GM12878 (cell line): ENCODE results near the gene SPATS2L. TPM values are rescaled to one million over a fixed set of nuclear protein-coding genes. Genes with fewer than 3 reads are reported as not detected.

ENCODE experiments used
- ATAC-seq: fragments of 200-7000 bp; cut with Tn5 transposase; 3 replicates; pipeline ENCODE4 v1.9.1; 2020; ENCODE audit warnings: mild to moderate bottlenecking, moderate library complexity
- BruUV-seq: library from RNA; stranded (reverse); fragments of 400-500 nt; replicated peaks from 2 replicates; lab custom pipeline; 2021; lab: Mats Ljungman, UMichigan
- CTCF ChIA-PET: fragments of 300-600 bp; sonication (Branson Sonifier 250); formaldehyde crosslinking; extraction: SDS; loops from one replicate; lab custom pipeline; 2021; ENCODE audit warnings: inconsistent platforms; lab: Yijun Ruan, JAX
- POLR2A ChIA-PET: fragments of 350-600 bp; formaldehyde crosslinking; extraction: SDS; loops from one replicate; lab custom pipeline; 2021; ENCODE audit warnings: inconsistent platforms; lab: Charles Lee
- RAD21 ChIA-PET: fragments of 300-600 bp; sonication (Branson Sonifier 250); formaldehyde crosslinking; loops from one replicate; lab custom pipeline; 2023; ENCODE audit warnings: antibody characterized with exemption; ENCODE audit not compliant: unreplicated experiment; lab: Charles Lee
- SMC1A ChIA-PET: fragments of 300-600 bp; sonication (Branson Sonifier 250); formaldehyde crosslinking; loops from one replicate; lab custom pipeline; 2023; ENCODE audit not compliant: unreplicated experiment, uncharacterized antibody; lab: Charles Lee
- DNase-seq: peaks from one replicate; pipeline ENCODE4 v3.0.0-alpha.2; 2011; ENCODE audit warnings: low read depth, low spot score
- FAIRE-seq: peaks from 3 replicates; lab custom pipeline; 2011; peaks lifted over from hg19 to GRCh38; lab: Jason Lieb, UNC
- H2AFZ ChIP-seq: 2 replicates; pipeline ENCODE4 v1.6.0; 2011; ENCODE audit warnings: low read depth, low read length, control low read depth; ENCODE audit not compliant: control insufficient read depth
- H3K27ac ChIP-seq: 2 replicates; pipeline ENCODE4 v1.5.1; 2011; ENCODE audit warnings: control low read depth; ENCODE audit not compliant: control insufficient read depth, insufficient read depth
- H3K27me3 ChIP-seq, 2 experiments: replicated peaks in 1 of 2; 2 replicates each; pipeline versions ENCODE4 v1.6.0 to v1.6.1; 2011; ENCODE audit warnings: low read length in 1 of 2; ENCODE audit not compliant: control insufficient read depth in 2 of 2, insufficient read depth in 2 of 2
- H3K36me3 ChIP-seq, 2 experiments: 2 replicates each; pipeline ENCODE4 v1.5.1; 2011; ENCODE audit warnings: low read length in 1 of 2; ENCODE audit not compliant: control insufficient read depth in 2 of 2, insufficient read depth in 2 of 2
- H3K4me1 ChIP-seq: 2 replicates; pipeline ENCODE4 v1.6.1; 2011; ENCODE audit warnings: mild to moderate bottlenecking, low read length, moderate library complexity, mixed read lengths; ENCODE audit not compliant: control insufficient read depth, insufficient read depth
- H3K4me2 ChIP-seq: 2 replicates; pipeline ENCODE4 v1.6.0; 2011; ENCODE audit warnings: control low read depth; ENCODE audit not compliant: control insufficient read depth, insufficient read depth
- H3K4me3 ChIP-seq: fragments of 200-600 bp; sonication (generic); 2 replicates; pipeline ENCODE4 v1.5.1; 2016
- H3K79me2 ChIP-seq: 2 replicates; pipeline ENCODE4 v1.6.0; 2011; ENCODE audit warnings: low read length; ENCODE audit not compliant: control insufficient read depth, insufficient read depth
- H3K9ac ChIP-seq: 2 replicates; pipeline ENCODE4 v1.8.0; 2011; ENCODE audit warnings: low read length, control low read depth, mixed read lengths; ENCODE audit not compliant: control insufficient read depth, insufficient read depth
- H3K9me3 ChIP-seq: replicated peaks from 3 replicates; pipeline ENCODE4 v1.5.1; 2011; ENCODE audit warnings: mild to moderate bottlenecking, low read length; ENCODE audit not compliant: control insufficient read depth, insufficient read depth
- H4K20me1 ChIP-seq: 2 replicates; pipeline ENCODE4 v1.6.0; 2011; ENCODE audit not compliant: control insufficient read depth, insufficient read depth
- BCL3 ChIP-seq: IDR thresholded peaks from 2 replicates; pipeline ENCODE4 v1.6.1; 2011; ENCODE audit warnings: borderline replicate concordance, low read depth, mild to moderate bottlenecking, moderate library complexity, low read length; ENCODE audit not compliant: insufficient read depth, poor library complexity, severe bottlenecking
- ESRRA ChIP-seq: IDR thresholded peaks from 2 replicates; pipeline ENCODE4 v1.6.1; 2012; ENCODE audit warnings: mild to moderate bottlenecking, low read length, improper control_type of control experiment
- FOXK2 ChIP-seq: fragments of 450-650 bp; IDR thresholded peaks from 2 replicates; pipeline ENCODE4 v1.6.1; 2017; ENCODE audit warnings: mild to moderate bottlenecking, moderate library complexity
- GATAD2B ChIP-seq: fragments of 450-650 bp; conservative IDR thresholded peaks from 2 replicates; pipeline ENCODE4 v1.6.1; 2017; ENCODE audit warnings: low read depth, mild to moderate bottlenecking, moderate library complexity
- NRF1 ChIP-seq: conservative IDR thresholded peaks from 2 replicates; pipeline ENCODE4 v1.6.1; 2011; ENCODE audit warnings: mild to moderate bottlenecking, low read depth, low read length, improper control_type of control experiment
- ZNF217 ChIP-seq: fragments of 450-650 bp; IDR thresholded peaks from 2 replicates; pipeline ENCODE4 v1.6.1; 2017; ENCODE audit warnings: antibody characterized with exemption, mild to moderate bottlenecking
- ZNF384 ChIP-seq: IDR thresholded peaks from 2 replicates; pipeline ENCODE4 v1.6.1; 2012; ENCODE audit warnings: low read depth, mild to moderate bottlenecking, low read length, improper control_type of control experiment, borderline replicate concordance
- WGBS: methylation state at CpG from one replicate; pipeline ENCODE4 v1.1.6; 2016; ENCODE audit warnings: low lambda C conversion rate; ENCODE audit not compliant: insufficient replicate concordance, insufficient coverage; ENCODE audit errors: missing lambda C conversion rate; 5-methylcytosine and 5-hydroxymethylcytosine counted together
- in situ Hi-C: fragments of 300-500 bp; cut with MboI; formaldehyde crosslinking; loops from 9 replicates; pipeline ENCODE4 v1.14.3; 2018; ENCODE audit warnings: mixed read lengths
- intact Hi-C: fragments of 100-400 bp; cut with micrococcal nuclease; formaldehyde crosslinking; loops from one replicate; pipeline ENCODE4 v1.14.2; 2022; ENCODE audit not compliant: unreplicated experiment
- polyA plus RNA-seq, 11 experiments: library from polyadenylated mRNA; depleted of rRNA in 4 of 11; unstranded in 6 of 11; stranded (reverse) in 5 of 11; fragments of >200 nt; fragmentation: Nextera tagmentation in 4 of 11; fragmentation: Illumina TruSeq in 1 of 11; extraction: Ambion mirVana in 4 of 11; extraction: Trizol in 1 of 11; gene quantifications; 1 replicate in 1 of 11; 2 replicates in 10 of 11; pipeline versions ENCODE4 v1.2.1 to v1.2.3, GENCODE V29; 2011 to 2016; ENCODE audit warnings: inconsistent platforms in 2 of 11, missing spikeins in 2 of 11, low read depth in 1 of 11
- total RNA-seq, 4 experiments: library from RNA; depleted of rRNA in 3 of 4; stranded (reverse); fragments of >200 nt in 3 of 4; fragmentation: Illumina TruSeq in 1 of 4; extraction: Trizol in 1 of 4; gene quantifications; 2 replicates each; pipeline versions ENCODE4 v1.2.1 to v1.2.3, GENCODE V29; 2013 to 2021

SPATS2L gene
- total and polyA plus RNA-seq, 10 of the 15 experiments (the other 5 are each of a cell fraction or from before 2014, with no cell fraction given) = 5.2 to 30.0 (median 20.1) TPM

GRCh38 chr2:200419325-200419724, 112.8 kb downstream of the SPATS2L start:
- ChIA-PET POLR2A (interaction anchor here (0.8 kb wide), 1 partner anchor 16 kb away, joined by 3 read pairs; no protein-coding TSS in a partner anchor), RAD21 (no interaction called here), CTCF (interaction anchor here (0.7 to 1.0 kb wide), 2 partner anchors 13 to 164 kb away, joined by 3 read pairs; no protein-coding TSS in a partner anchor), SMC1A (interaction anchor here (0.6 to 1.5 kb wide), 5 partner anchors 9 to 318 kb away, joined by 3 to 4 read pairs (median 3); no protein-coding TSS in a partner anchor)
- H3K36me3 ChIP-seq = no peaks in the 10 kb centered on the region; a peak in 1 of 4 replicates
- H3K4me3 ChIP-seq = no peak overlapping the region
- H3K9ac ChIP-seq = no peak overlapping the region
- H3K27me3 ChIP-seq = no peaks in the 10 kb centered on the region
- WGBS = 56% methylated on average over 9 of the region's 9 CpGs
- ATAC-seq = no peak
- TF ChIP-seq ZNF217 (no peak), FOXK2 (no peak), ZNF384 (no peak), NRF1 (no peak), ESRRA (no peak)
- intact Hi-C loops = no loop called here
- H3K9me3 ChIP-seq = no peaks in the 10 kb centered on the region
- no peak overlapping the region for H2AFZ ChIP-seq
- no peak for FAIRE-seq
- in situ Hi-C loops = no loop called here
- no peak for DNase-seq
- H3K79me2 ChIP-seq = no peaks in the 10 kb centered on the region
- H4K20me1 ChIP-seq = no peaks in the 10 kb centered on the region
- H3K4me2 ChIP-seq = no peak overlapping the region
- no peak overlapping the region for H3K27ac ChIP-seq
- no TSS peak for BruUV-seq
- no peaks in the 10 kb centered on the region for H3K4me1 ChIP-seq

- BruUV-seq = no TSS peak
- H3K27me3 ChIP-seq = no peaks in the 10 kb centered on the region
- ATAC-seq = no peak
Observed at GRCh38 chr2:200421270-200421669, 114.8 kb downstream of the SPATS2L start.

More at GRCh38 chr2:200421270-200421669, 114.8 kb downstream of the SPATS2L start:
- no peak overlapping the region for H3K9ac ChIP-seq
- FAIRE-seq (no peak), DNase-seq (no peak)
- H3K79me2 ChIP-seq = no peaks in the 10 kb centered on the region
- no peaks in the 10 kb centered on the region for H3K4me1 ChIP-seq
- no peak overlapping the region for H3K4me2 ChIP-seq
- H3K36me3 ChIP-seq = no peaks in the 10 kb centered on the region
- in situ Hi-C loops = no loop called here
- no peak overlapping the region for H2AFZ ChIP-seq
- no peak overlapping the region for H3K4me3 ChIP-seq
- intact Hi-C loops = no loop called here
- TF ChIP-seq GATAD2B (no peak), BCL3 (peak; percentile 35)
- no peaks in the 10 kb centered on the region for H4K20me1 ChIP-seq
- RAD21 ChIA-PET = no interaction called here
- WGBS = 35% methylated on average over 1 of the region's 1 CpG
- CTCF ChIA-PET = no interaction called here
- H3K27ac ChIP-seq = no peak overlapping the region
- POLR2A ChIA-PET = no interaction called here
- SMC1A ChIA-PET = no interaction called here
- H3K9me3 ChIP-seq = no peaks in the 10 kb centered on the region
